SJSA1 (cell line): ENCODE measurements around the gene A3GALT2. TPM values are rescaled to one million over a fixed set of nuclear protein-coding genes. Genes with fewer than 3 reads are reported as not detected.

Experiments
- DNase-seq, 2 experiments: peaks; one replicate each; pipeline ENCODE4 v3.0.0-alpha.2; 2015 to 2020; ENCODE audit warnings: low spot score in 2 of 2, low read depth in 1 of 2
- H3K27ac ChIP-seq: fragments of 250-450 bp; sonication (Bioruptor Pico); 2 replicates; pipeline ENCODE4 v1.5.1; 2020; ENCODE audit warnings: mild to moderate bottlenecking, moderate library complexity
- H3K27me3 ChIP-seq: fragments of 250-450 bp; sonication (Bioruptor Pico); replicated peaks from 2 replicates; pipeline ENCODE4 v1.5.1; 2020; ENCODE audit warnings: mild to moderate bottlenecking, moderate library complexity
- H3K36me3 ChIP-seq: fragments of 250-450 bp; sonication (Bioruptor Pico); 2 replicates; pipeline ENCODE4 v1.5.1; 2020; ENCODE audit warnings: mild to moderate bottlenecking
- H3K4me1 ChIP-seq: fragments of 250-450 bp; sonication (Bioruptor Pico); replicated peaks from 2 replicates; pipeline ENCODE4 v1.6.1; 2021; ENCODE audit warnings: mild to moderate bottlenecking
- H3K4me3 ChIP-seq: fragments of 250-450 bp; sonication (Bioruptor Pico); 2 replicates; pipeline ENCODE4 v1.5.1; 2020; ENCODE audit warnings: mild to moderate bottlenecking
- H3K9me3 ChIP-seq: fragments of 250-450 bp; sonication (Bioruptor Pico); replicated peaks from 2 replicates; pipeline ENCODE4 v1.5.1; 2020; ENCODE audit warnings: mild to moderate bottlenecking
- total RNA-seq: library from RNA; depleted of rRNA; stranded (reverse); fragments of >200 nt; shearing (Covaris generic); gene quantifications from 2 replicates; pipeline ENCODE4 v1.2.3, GENCODE V29; 2014

The A3GALT2 gene
- total RNA-seq, 1 experiment from 2014 or later: not detected

DNA sequence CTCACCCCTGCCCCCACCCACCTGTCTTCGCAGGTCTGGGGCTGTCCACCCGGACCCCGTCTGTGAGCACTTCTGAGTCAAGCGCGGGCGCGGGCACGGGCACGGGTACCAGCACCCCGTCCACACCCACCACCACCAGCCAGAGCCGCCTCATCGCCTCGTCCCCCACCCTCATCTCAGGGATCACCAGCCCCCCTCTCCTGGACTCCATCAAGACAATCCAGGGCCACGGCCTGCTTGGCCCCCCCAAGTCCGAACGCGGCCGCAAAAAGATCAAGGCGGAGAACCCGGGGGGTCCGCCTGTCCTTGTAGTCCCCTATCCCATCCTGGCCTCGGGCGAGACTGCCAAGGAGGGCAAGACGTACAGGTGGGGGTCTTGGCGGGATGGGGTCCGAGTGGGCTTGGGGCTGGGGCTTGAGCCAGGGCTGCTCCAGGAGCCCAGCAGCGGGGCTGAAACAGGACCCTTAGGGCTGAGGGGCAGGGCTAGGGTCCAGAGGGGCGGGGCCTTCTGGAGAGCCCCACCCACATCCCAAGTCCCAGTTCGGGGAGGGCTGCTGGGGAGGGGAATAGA is 40.7 kb downstream of the A3GALT2 start:
- Histone ChIP-seq H3K27me3 (no peaks in the 10 kb centered on the region), H3K4me1 (no peaks in the 10 kb centered on the region), H3K9me3 (no peaks in the 10 kb centered on the region), H3K4me3 (no peak overlapping the region), H3K27ac (no peak overlapping the region), H3K36me3 (peaks cover 75% of the 10 kb centered on the region)
- DNase-seq: no peak

DNA sequence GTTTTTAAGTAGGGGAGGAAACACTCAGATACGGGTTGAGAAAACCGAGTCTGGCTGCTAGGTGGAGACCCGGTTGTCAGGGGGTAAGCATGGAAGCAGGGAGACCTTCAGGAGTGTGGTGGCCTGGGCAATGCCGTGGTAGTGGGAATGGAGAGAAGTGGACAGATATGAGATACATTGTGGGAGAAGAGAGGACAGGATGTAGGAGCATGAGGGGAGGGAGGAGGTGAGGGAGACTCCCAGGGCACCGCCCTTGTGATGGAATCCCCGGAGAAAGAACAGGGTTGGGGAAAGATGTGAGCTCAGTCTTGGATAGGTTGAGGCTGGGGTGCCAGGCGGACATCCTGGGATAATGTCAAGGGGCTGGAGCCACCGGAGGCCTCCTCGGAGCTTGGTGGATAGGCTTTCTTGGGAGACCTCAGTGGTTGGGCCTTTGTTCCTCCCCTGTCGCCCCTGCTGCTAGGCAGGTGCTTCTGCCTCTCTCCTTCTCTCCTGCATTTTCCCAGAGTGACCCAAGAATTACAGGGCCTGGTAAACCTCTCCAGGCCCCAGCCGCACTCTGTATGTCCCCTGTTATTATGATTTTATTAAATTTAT is 43.3 kb downstream of the A3GALT2 start:
- Histone ChIP-seq H3K4me1 (no peaks in the 10 kb centered on the region), H3K9me3 (no peaks in the 10 kb centered on the region), H3K36me3 (peaks cover 64% of the 10 kb centered on the region), H3K4me3 (no peak overlapping the region), H3K27ac (no peak overlapping the region), H3K27me3 (no peaks in the 10 kb centered on the region)
- DNase-seq: no peak

GRCh38 chr1:33276573-33277298 is 44.2 kb downstream of the A3GALT2 start:
- H3K36me3 ChIP-seq: peaks cover 57% of the 10 kb centered on the region
- no peak overlapping the region for H3K4me3 ChIP-seq
- H3K27ac ChIP-seq: no peak overlapping the region
- H3K4me1 ChIP-seq: no peaks in the 10 kb centered on the region
- H3K27me3 ChIP-seq: no peaks in the 10 kb centered on the region
- no peak for DNase-seq
- no peaks in the 10 kb centered on the region for H3K9me3 ChIP-seq

DNA sequence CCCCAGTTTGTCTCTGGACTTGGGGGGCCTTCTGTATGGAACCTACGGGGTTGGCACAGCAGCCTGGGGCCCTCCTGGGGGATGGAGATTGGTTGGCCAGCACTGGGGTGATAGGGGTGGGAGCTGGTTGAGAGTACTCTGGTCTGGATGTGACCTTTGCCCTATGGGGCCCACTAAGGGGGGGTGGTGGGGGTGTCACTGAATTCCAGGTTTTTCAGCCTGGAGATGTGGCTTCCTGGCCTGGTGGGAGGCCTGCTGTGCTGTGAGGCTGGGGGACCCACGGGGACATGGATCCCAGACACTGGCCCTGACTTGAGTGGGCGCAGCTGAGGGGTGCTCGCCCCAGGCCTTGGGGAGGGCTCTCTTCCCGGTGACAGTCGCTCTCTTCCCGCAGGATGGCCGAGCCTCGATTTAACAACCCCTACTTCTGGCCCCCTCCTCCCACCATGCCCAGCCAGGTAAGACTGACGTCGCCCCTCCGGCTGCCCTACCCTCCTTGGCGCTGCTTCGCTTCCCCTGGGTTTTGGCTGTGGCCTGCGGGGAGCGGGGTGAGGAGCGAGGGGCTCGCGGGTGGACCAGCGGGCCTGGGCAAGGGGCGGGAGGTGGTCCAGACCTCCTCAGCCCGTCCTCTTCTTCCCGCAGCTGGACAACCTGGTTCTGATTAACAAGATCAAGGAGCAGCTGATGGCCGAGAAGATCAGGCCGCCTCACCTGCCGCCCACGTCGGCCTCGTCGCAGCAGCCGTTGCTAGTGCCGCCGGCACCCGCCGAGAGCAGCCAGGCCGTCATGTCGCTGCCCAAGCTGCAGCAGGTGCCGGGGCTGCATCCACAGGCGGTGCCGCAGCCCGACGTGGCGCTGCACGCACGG is 45.0 kb downstream of the A3GALT2 start:
- H3K9me3 ChIP-seq: no peaks in the 10 kb centered on the region
- no peaks in the 10 kb centered on the region for H3K27me3 ChIP-seq
- H3K27ac ChIP-seq: no peak overlapping the region
- H3K4me1 ChIP-seq: no peaks in the 10 kb centered on the region
- DNase-seq: no peak
- no peak overlapping the region for H3K4me3 ChIP-seq
- H3K36me3 ChIP-seq: peaks cover 54% of the 10 kb centered on the region

- Histone ChIP-seq H3K27me3 (no peaks in the 10 kb centered on the region), H3K27ac (no peak overlapping the region), H3K4me3 (no peak overlapping the region), H3K9me3 (no peaks in the 10 kb centered on the region), H3K36me3 (peaks cover 54% of the 10 kb centered on the region), H3K4me1 (no peaks in the 10 kb centered on the region)
- no peak for DNase-seq
Observed at GRCh38 chr1:33275195-33275594, 45.7 kb downstream of the A3GALT2 start.

GRCh38 chr1:33274446-33274845 is 46.5 kb downstream of the A3GALT2 start:
- DNase-seq: no peak

DNA sequence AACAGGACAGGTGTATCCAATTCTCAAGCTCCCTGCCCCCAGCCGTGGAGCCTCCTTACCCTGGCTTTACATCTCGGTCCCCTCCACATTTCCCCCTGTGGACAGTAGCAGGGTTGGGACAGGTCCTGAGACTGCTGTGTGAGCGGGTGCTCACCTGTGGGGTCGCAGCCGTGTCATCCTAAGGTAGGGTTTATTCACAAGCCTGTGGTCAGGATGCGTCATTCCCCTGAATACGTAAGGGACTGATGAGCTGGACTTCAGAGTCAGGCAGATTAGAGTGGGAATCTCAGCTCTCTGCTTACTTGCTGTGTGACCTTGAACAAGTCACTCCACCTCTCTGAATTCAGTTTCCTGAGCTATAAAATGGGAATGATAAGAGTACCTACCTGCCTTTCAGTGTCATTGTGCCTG is 46.9 kb downstream of the A3GALT2 start:
- Histone ChIP-seq H3K4me1 (no peaks in the 10 kb centered on the region), H3K9me3 (no peaks in the 10 kb centered on the region), H3K4me3 (no peak overlapping the region), H3K27ac (no peak overlapping the region), H3K36me3 (peaks cover 51% of the 10 kb centered on the region), H3K27me3 (no peaks in the 10 kb centered on the region)
- DNase-seq: no peak

More at GRCh38 chr1:33274446-33274845, 46.5 kb downstream of the A3GALT2 start:
- Histone ChIP-seq H3K36me3 (peaks cover 54% of the 10 kb centered on the region), H3K9me3 (no peaks in the 10 kb centered on the region), H3K27ac (no peak overlapping the region), H3K4me1 (no peaks in the 10 kb centered on the region), H3K4me3 (no peak overlapping the region), H3K27me3 (no peaks in the 10 kb centered on the region)

DNA sequence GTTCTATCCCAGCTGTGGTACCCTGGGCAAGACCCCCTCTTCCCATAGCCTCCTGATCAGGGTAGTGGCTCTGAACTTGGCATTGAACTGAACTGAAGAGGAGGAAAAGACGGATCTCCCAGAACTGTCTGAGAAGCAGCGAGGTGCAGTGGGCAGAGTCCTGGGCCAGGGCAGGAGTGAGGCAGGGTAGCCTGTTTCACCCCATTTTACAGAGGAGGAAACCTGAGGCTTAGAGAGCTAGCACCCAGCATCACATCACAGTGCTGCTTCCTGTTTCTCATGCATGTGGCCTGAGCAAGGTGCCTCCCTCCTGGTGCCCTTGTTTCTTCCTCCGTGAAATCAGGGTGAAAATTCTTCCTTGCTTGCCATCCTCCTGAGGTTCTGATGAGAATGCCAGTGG is 47.5 kb downstream of the A3GALT2 start:
- H3K4me1 ChIP-seq: no peaks in the 10 kb centered on the region
- H3K27me3 ChIP-seq: no peaks in the 10 kb centered on the region
- no peak overlapping the region for H3K27ac ChIP-seq
- peaks cover 45% of the 10 kb centered on the region for H3K36me3 ChIP-seq
- H3K4me3 ChIP-seq: no peak overlapping the region
- H3K9me3 ChIP-seq: no peaks in the 10 kb centered on the region
- DNase-seq: no peak

- Histone ChIP-seq H3K4me1 (no peaks in the 10 kb centered on the region), H3K36me3 (peaks cover 41% of the 10 kb centered on the region), H3K27ac (no peak overlapping the region), H3K9me3 (no peaks in the 10 kb centered on the region), H3K27me3 (no peaks in the 10 kb centered on the region), H3K4me3 (no peak overlapping the region)
- DNase-seq: no peak
Observed at GRCh38 chr1:33272930-33273329, 48.0 kb downstream of the A3GALT2 start.

DNA sequence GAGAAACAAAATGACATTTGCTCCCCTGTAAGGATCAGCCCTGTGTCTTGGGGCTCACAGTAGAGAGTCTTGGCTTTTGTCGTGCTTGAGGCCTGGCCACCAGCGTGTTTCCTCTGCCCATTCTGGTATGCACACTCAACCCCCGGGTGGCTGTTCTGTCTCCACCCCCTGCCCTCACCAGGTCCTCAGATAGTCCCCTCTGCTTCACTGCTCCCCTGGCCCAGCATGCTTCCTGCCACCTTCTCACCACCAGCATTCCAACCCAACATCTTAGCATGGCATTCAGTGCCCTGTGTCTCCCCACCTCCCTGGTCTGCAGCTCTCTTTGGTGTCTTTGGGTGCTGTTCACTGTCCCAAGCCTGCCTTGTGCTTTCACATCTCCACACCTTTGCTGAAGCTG is 48.4 kb downstream of the A3GALT2 start:
- no peak for DNase-seq
- no peaks in the 10 kb centered on the region for H3K4me1 ChIP-seq

GRCh38 chr1:33271666-33272505 is 49.0 kb downstream of the A3GALT2 start:
- no peaks in the 10 kb centered on the region for H3K9me3 ChIP-seq
- no peak overlapping the region for H3K27ac ChIP-seq
- no peak overlapping the region for H3K4me3 ChIP-seq
- H3K36me3 ChIP-seq: peaks cover 40% of the 10 kb centered on the region
- H3K27me3 ChIP-seq: no peaks in the 10 kb centered on the region
- no peak for DNase-seq
- H3K4me1 ChIP-seq: no peaks in the 10 kb centered on the region

More for the DNA sequence above, 48.4 kb downstream of the A3GALT2 start:
- no peaks in the 10 kb centered on the region for H3K9me3 ChIP-seq
- H3K36me3 ChIP-seq: peaks cover 44% of the 10 kb centered on the region
- no peak overlapping the region for H3K27ac ChIP-seq
- H3K27me3 ChIP-seq: no peaks in the 10 kb centered on the region
- no peak overlapping the region for H3K4me3 ChIP-seq

DNA sequence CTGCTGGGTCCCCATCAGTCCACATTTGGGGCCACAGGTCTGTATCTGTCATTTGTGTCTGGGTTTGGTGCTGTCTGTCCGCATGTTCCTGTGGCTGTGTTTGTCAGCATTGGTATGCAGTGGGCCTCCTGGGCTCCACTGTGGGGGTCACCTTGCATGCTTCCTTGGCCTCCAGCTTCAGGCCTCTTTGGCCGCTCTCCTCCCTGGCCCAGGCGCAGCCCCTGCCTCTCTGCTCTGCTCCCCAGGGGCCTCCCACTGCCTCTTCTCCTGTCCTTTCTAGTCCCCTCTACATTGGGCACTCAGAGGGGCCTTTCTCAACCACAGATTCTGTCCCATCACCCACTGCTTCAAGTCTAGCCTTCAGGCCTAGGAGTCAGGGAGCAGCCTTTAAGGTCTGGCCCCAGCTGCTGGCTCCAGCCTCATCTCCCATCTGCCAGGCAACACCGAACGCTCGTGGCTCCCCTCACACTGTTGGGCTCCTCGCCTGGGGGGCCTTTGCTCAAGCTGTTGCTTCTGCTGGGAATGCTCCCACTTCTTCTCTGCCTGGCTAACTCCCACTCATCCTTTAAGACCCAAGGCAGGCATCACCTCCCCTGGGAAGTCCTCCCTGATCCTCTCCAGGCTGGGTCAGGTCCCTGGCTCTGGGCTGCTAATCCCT is 50.0 kb downstream of the A3GALT2 start:
- Histone ChIP-seq H3K27ac (no peak overlapping the region), H3K4me3 (no peak overlapping the region), H3K9me3 (no peaks in the 10 kb centered on the region), H3K27me3 (no peaks in the 10 kb centered on the region), H3K4me1 (no peaks in the 10 kb centered on the region), H3K36me3 (peaks cover 33% of the 10 kb centered on the region)
- DNase-seq: no peak

DNA sequence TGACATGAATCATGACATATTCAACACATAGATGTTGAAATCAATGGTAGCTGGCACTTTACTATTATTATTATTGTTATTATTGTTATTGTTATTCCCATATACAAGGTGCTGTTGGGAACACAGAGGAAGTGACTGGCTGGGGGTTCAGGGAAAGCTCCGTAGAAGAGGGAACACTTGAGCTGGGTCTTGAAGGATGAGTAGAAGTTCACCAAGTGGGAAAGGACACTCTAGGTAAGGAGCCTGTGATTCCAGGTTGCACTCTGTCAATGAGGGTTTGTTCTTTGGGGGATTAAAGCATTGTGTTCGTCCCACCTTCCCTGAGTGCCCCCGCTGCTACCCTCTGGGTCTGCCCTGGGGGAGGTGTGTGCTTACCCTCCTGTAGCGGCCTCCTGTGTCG is 50.5 kb downstream of the A3GALT2 start:
- DNase-seq: no peak
- peaks cover 31% of the 10 kb centered on the region for H3K36me3 ChIP-seq
- no peaks in the 10 kb centered on the region for H3K9me3 ChIP-seq
- no peak overlapping the region for H3K27ac ChIP-seq
- H3K27me3 ChIP-seq: no peaks in the 10 kb centered on the region
- H3K4me3 ChIP-seq: no peak overlapping the region
- H3K4me1 ChIP-seq: no peaks in the 10 kb centered on the region
